HG03565 (cell line): Measurements from ENCODE around the gene VAMP3.
A peak's percentile ranks its signal among the peaks of the same experiment; 100 is the strongest.

Experiments
- ATAC-seq: cut with Tn5 transposase; IDR thresholded peaks from one replicate; pipeline ENCODE4 v1.9.1; 2021; ENCODE audit warnings: mild to moderate bottlenecking, moderate library complexity; ENCODE audit not compliant: unreplicated experiment

VAMP3 gene, protein sequence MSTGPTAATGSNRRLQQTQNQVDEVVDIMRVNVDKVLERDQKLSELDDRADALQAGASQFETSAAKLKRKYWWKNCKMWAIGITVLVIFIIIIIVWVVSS

DNA sequence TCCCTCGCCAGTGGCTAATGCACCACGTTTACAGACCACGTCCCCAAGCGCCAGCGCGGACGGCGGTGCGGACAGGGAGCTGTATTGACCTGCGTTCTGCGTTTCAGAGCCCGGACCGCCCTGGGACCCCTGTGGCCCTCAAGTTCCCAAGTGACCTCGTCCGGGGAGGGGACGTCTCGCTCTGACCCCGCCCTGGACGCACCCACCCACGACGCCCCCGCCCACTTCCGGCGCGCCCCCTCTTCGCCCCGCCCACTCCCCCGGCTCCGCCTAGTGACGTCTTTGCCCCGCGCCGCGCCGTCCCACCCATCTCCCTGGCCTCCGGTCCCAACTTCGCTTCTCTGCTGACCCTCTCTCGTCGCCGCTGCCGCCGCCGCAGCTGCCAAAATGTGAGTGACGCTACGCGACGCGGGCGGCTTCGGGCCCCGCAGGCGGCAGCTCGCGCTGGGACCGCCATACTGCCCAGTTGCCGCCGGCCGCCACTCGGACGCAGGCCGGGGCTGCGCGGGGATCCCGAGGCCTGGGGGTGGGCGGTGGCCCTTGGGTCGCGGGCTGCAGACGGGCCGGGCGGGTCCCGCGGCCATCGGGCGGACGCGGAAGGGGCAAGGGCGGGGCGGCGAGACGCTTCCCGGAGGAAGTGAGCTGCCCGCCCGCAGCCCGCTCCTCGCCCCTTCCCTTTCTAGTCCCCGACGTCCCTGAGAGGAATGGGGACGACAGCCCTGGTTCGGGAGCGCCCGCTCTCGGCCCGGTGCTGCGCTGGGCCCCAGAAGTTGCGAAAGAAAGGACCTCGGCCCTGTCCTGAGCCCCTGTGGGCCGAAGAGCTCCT, at the start of gene VAMP3:
VAMP3 (plus strand) TSS at position 300 of the 826 bp plus-strand sequence; CDS start at position 388, 88 bp downstream.
- peak; percentile 59 for ATAC-seq

DNA sequence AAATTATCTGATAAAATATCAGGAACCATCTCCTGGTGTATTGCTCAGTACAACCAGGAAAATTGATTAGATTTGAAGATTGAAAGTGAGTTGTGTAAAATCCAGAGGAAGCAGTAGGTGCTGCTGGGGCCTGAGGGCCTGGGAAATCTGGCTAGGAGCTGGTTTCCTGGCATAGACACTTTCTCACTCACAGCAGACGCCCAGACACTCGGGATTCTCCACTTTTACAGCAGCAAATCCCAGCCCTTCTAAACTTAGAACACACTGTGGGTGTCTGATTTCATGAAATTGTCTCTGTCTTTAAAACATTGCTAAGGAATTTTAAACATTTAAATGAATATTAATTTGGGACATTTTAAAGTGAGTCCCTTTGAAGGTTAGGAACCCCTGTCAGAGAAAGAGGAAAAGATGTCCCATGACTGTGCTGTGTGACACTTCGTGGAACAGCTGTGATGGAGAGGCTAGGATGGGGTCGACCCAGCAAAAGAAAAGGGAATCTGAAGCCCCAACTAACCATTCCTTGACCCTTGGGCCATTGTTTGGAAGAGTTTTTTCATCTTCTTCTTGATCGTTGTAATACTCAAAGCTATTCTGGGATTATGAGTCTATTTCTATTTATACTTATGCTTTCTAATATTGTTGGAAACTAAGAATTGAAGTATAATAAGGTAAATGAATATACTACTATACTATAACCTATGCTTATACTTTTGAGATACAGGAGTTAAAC, 49.0 kb upstream of the VAMP3 start:
- no peak for ATAC-seq

DNA sequence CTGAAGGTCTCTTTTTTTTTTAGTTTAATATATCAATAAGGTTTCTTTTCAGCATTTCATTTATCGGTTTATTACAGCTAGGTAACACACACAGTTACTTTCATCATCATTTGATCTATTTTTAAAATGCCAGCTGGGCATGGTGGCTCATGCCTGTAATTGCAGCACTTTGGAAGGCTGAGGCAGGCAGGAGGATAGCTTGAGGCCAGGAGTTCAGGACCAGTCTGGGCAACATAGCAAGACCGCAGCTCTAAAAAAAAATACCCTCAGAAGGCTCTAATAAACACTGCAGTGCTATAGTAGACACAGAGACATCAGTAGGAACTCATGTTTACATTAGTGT, 48.5 kb upstream of the VAMP3 start:
- ATAC-seq, result no peak

DNA sequence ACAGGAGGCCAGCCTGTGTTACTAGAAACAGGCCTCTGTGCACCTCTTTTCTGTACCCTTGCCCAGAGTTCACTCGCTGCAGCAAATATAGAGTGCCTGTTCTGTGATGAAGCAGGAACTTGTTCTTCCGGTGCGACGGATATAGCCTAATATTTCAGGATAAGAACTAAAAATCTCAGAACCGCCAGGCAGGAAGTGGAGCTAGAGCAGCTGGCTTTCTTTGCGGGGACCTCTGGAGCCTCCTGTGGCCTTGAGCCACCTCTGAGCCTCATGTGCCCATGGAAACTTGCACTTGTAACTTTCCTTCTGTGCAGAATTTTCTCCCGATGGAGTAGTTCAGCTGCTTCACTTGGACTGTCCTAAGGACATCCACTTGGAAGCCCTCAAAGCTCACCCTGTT, 44.5 kb upstream of the VAMP3 start:
- ATAC-seq, result no peak

DNA sequence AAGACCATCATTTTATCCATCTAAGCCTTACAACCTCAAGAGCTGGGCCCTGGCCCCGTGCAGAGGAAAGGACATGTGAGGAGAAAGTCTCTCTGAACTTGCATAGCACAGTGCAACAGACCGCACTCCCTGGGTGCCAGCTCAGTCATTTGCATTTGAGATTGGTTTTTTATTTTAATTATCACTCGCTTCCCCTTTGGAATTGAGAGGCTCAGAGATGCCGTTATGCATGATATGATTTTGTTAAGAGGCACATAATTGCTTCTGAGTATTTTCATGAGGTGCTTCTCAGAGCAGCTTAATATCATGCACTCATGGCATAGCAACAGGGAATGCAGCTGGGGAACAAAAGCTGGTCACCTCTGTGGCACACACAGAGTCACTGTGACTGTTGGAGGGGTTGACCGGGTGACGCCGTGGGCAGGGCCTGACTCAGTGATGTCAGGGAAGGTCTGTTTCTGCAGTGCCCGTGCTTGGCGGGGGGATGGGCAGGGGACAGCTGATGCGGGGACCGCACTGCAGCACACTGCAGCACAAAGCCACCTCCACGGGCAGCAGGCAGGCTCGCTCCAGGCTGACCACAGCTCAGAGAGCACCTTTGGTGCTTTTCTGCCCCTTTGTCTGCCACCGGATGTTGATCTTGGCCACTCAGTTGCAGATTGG, 43.2 kb upstream of the VAMP3 start:
- no peak for ATAC-seq

DNA sequence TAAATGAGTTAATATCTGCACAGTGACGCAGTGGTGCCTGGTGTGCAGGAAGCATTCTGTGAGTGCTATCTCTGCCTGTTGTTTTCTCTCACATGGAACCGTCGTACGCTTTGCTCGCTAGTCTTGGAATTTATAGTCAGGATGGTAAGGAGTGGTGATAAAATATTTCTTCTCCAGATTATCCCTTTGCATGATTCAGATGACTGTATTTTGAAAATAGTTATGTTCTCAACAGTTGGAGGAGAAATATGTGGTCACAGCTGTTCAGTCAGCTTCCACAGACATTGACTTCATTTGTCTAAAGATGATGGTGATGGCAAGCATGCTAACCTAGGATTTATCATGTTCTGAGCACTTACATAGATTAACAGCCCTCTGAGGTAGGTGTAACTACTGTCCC, 41.3 kb upstream of the VAMP3 start:
- ATAC-seq, result no peak

DNA sequence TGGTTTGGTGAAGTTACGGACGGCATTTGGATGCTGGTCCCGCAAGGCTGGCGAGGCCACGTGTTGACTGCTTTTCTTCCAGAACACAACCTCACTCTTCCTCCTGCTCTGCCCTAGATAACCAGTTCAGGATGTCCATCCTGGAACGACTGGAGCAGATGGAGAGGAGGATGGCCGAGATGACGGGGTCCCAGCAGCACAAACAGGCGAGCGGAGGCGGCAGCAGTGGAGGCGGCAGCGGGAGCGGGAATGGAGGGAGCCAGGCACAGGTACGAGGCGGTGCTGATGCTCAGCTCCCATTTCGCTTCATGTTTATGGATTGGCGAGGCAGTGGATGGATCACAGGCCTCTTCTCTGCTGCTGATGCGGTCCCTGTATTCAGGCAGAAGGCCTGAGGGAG, 38.8 kb upstream of the VAMP3 start:
- no peak for ATAC-seq

DNA sequence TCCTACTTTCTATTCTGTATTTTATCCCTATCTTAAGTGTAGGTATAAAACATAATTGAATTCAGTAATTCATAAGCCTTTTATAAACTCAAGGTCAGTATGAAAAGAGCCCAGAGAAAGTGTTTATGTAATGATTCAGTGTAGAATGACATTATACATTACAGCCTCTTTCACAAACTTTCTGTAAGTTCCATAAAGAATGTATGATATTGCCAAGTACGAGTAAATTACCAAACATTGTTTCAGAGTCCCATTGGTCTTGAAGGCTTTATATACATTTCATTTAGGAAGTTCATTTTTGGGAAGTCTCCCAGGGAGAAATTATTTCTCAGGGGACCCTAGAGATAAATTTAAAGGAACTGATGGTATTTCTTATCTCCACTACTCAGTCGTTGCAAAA, 37.8 kb upstream of the VAMP3 start:
- no peak for ATAC-seq

DNA sequence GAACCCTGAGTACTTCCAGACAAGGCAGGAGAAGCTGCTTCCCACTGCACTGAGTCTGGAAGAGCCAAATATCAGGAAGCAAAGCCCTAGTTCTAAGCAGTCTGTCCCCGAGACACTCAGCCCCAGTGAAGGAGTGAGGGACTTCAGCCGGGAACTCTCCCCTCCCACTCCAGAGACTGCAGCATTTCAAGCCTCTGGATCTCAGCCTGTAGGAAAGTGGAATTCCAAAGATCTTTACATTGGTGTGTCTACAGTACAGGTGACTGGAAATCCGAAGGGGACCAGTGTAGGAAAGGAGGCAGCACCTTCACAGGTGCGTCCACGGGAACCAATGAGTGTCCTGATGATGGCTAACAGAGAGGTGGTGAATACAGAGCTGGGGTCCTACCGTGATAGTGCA, 33.1 kb upstream of the VAMP3 start:
- ATAC-seq, result no peak

DNA sequence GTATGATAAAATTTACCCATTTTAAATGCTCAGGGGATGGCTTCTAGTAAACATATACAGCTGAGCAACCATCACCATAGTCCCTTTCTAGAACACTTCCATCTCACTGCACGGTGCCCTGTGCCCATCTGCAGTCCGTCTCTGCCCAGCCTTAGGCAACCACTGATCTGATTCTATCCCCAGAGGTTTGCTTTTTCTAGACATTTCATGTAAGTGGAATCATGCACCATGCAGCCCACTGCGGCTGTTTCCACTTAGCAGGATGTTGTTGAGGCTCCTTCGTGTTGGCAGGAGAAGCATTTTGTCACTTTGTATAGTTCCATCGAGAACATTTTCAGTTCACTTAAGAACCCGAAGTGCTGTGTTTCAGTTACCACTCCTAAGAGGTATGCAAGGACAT, 27.8 kb upstream of the VAMP3 start:
- no peak for ATAC-seq

DNA sequence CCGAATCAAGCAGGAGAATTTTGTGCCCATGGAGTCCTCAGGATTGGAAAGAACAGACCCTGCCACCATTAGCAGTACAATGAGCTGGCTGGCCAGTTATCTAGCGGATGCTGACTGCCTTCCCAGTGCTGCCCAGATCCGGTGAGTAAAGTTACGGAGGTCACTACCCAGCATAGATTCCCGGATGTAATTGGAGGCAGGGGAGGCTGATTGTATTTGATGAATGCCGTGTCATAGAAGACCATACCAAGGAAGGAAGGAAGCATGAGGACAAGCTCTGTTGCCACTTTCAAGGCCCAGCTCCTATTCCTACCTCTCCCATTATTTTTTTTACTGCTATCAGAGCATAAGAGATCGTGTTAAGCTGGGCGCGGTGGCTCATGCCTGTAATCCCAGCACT, 26.2 kb upstream of the VAMP3 start:
- ATAC-seq, result no peak

DNA sequence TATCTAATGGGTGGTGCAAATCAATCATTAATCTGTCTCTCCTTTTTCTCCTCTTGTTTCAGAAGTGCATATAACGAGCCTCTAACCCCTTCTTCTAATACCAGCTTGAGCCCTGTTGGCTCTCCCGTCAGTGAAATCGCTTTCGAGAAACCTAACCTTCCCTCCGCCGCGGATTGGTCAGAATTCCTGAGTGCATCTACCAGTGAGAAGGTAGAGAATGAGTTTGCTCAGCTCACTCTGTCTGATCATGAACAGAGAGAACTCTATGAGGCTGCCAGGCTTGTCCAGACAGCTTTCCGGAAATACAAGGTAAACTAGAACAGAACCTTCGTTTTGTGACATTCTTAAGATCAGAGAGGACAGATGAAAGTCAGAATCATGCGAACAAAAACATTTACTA, 25.3 kb upstream of the VAMP3 start:
- ATAC-seq, result no peak

DNA sequence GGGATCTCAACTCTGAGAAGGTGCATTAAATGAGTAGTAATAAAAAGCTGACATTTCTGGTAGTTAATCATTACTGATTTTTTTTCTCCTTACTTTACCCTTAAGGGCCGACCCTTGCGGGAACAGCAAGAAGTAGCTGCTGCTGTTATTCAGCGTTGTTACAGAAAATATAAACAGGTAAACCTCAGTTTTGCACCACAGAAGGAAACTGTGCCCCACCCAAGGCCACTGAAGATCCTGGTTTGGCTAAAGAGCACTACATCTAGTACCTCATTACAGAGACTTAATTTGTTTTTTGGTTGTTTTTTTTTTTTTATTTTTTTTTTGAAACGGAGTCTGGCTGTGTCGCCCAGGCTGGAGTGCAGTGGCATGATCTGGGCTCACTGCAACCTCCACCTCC, 23.5 kb upstream of the VAMP3 start:
- ATAC-seq, result no peak

DNA sequence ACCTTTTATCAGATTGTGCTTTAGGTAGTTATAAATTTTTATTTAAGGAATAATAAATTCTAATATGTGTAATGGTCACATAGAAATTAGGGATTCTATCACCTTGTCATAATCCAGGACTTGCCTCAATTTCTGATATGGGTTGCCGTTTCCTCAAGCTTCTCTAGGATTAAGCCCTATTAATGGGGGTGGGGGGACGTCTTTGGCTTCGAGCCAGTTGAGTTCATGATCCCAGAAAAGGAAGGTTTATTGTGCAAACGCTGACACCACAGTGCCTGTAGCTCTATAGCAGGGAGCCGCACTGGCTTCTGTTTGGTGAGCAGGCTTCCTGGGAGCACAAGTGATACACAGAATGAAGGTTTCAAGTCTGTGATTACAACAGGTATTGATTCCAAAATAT, 22.0 kb upstream of the VAMP3 start:
- no peak for ATAC-seq

DNA sequence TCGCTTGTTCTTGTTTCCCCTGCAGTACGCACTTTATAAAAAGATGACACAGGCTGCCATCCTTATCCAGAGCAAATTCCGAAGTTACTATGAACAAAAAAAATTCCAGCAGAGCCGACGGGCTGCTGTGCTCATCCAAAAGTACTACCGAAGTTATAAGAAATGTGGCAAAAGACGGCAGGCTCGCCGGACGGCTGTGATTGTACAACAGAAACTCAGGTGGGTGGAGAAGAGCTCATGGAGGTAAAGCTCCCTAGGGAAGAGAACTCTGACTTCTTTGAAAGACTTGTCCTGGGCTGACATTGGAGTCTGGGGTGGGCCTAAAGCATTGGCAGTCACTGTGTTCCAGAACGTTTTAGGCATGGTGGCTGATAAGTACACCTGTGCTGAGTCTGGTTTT, 19.9 kb upstream of the VAMP3 start:
- no peak for ATAC-seq

DNA sequence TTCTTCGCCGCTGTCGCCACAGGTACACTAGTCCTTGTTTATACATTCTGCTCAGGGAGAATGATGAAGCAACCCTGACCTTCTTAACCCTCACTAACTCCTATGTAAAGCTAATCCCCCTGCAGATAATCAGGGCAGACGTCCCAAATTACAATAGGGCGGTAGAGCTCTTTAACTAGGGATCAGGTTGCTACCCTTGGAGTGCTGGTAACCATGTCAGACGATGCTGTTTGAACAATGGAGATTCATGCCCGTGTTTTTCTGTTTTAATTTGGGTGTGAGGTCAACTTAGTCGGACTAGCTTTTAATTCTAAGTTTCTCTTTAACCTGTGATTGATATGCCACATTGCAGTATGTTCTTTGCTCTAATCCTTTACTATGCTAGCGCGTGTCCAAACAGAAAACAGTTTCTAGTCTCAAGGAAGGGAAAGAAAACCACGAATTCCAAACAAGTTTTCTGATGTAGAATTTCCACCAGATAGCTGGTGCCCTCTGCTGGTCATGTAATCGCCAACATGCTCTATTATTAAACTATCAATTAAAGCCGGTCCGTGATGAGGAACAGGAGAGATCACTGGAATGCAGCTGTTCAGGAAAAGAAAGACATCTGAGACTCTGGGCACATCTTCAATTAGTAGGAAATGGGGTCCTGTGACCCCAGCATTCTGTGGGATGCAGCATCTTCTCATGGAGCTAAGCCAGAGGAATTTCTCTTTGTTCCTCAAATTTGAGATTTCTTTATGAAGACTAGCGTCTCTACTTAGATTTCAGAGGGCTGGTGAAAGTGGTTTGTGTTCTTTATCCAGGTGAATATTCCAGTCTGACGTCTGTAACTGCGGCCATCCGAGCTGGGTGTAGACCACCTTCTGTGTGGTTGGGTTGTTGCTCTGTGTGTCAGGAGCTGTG, 18.3 kb upstream of the VAMP3 start:
- ATAC-seq, result no peak

DNA sequence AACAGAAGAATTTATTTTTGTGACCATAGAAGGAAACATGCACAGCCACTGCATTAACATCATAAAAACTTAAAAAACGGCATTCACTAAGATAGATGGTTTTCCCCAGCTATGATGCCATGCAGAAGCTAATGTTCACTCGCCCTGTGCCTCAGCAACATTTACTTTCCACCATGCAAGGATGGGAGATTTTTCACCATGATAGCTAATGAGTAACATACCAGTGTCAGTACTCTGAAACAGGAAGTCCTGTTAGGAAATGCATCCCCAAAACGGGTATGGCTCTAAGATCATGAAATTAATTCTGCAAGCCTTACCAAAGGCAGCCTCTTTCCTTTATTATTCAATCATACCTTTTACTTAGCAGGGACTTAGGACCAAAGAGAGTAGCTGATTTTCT, 17.5 kb upstream of the VAMP3 start:
- ATAC-seq, result no peak

DNA sequence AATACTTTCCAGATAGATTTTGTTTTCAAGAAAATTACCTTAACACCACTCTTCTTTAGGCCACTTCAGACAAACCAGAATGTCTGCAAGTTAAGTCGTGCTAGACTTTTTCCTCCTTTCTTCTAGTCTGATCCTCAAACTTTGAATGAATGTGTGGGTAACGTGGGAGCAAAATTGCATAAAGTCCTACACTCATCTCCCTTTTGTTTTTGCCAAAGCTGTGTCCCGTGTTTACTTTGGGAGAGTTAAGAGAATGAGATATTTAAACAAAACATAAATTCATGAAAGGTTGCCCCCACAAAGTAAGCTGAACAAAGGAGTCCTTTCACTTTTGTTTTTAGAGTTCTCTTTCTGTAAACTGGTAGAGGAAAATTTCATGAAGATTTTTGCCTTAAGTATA, 16.9 kb upstream of the VAMP3 start:
- ATAC-seq, result no peak

DNA sequence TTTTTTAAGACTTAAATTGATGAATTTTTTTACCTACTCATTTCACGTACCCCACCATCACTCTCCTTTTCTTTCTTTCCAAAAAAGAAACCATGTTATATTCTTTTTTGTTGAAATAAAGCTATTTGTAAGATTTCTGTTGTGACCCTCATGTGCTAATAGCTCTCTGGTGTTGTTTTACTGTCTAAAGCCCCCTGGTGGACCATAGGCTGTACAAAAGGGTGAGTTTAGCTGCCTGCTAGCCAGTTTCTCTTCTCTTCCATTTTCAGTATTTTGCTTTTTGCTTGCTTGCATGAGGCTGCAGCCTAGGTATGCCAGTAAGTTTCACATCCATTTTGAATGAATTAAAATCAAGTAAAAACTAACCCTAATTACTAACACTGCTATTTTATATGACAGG, 15.6 kb upstream of the VAMP3 start:
- ATAC-seq, result no peak

DNA sequence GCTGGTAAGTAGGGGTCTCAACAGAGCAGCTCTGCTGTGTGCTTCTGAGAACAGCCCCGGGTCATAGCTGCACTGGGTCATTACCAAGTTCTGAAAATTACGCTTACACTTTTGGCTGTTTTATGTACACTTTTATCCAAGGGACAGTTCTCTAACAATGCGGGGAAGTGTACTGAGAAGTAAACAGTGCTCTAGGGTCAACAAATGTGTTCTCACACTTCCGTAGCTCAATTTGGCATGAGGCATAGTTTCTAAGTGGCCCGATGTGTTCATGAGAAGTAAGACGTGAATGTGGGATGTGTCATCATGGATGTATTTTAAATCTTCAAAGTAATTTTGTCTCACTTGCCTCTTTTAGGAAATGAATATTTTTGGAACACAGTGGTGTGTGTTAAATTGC, 10.9 kb upstream of the VAMP3 start:
- ATAC-seq, result no peak

DNA sequence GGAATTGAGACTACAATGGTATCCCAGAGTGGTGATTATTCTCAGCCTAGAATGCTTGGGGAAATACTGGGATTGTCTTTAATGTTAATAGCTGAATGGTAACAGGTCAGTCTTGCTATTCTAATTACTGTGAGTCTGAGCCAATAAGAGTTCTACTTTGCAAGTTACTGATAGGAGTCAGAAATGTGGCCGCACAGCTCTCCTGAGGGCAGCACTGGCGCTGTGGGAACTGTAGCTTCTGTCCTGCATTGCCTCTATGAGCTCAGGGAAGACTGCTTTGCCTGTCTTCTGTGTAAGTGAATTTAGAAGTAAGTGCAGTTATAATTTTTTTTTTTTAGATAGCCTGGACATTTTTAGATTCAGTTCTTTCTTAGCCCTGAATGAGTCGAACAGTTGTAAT, 10.0 kb upstream of the VAMP3 start:
- ATAC-seq, result no peak
